Measurements from ENCODE around the gene ASCC2. TPM values are rescaled to one million over a fixed set of nuclear protein-coding genes. Genes with fewer than 3 reads are reported as not detected.

Gene ASCC2
- total and polyA plus RNA-seq, 7 donors, result 15.0 to 51.0 (median 37.7) TPM

DNA sequence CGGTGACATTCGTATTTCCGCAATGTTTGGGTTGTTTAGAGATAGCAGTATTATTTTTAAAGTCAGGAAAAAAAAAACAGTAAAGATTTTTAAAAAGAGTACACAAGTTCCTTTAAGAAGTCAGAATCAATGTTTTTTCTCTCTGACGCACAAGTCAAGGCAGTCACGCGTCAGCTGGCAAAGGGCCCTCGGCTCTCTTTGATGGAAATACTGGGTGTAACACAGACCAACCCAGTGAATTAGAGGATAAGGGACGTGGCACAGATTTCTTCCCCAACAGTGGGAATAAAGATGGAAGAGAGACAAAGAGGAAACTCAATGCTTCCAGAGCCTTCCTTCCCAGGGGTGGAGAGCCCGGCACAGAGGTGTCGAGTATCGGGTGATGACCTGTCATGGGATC is 13.4 kb downstream of the ASCC2 start:
- Histone ChIP-seq H3K36me3 (peaks cover 4 to 84% (median 31%) of the 10 kb centered on the region in 4 donors), H3K27ac (peak overlapping the region in 1 of 4 donors; percentile 35), H3K27me3 (no peaks in the 10 kb centered on the region), H3K9me3 (no peaks in the 10 kb centered on the region), H3K4me1 (peaks cover 0 to 4% (median 0%) of the 10 kb centered on the region in 4 donors), H3K4me3 (no peak overlapping the region)
- 96% methylated on average over 11 of the region's 11 CpGs for WGBS, 2 donors
- DNase-seq, result peak; percentile 72
- TF ChIP-seq POLR2AphosphoS5 (IDR thresholded peaks at IDR 0.05) (no peak), POLR2A (IDR thresholded peaks at IDR 0.05) (no peak), EP300 (IDR thresholded peaks at IDR 0.05) (no peak)
- TF ChIP-seq, protein P1, sequence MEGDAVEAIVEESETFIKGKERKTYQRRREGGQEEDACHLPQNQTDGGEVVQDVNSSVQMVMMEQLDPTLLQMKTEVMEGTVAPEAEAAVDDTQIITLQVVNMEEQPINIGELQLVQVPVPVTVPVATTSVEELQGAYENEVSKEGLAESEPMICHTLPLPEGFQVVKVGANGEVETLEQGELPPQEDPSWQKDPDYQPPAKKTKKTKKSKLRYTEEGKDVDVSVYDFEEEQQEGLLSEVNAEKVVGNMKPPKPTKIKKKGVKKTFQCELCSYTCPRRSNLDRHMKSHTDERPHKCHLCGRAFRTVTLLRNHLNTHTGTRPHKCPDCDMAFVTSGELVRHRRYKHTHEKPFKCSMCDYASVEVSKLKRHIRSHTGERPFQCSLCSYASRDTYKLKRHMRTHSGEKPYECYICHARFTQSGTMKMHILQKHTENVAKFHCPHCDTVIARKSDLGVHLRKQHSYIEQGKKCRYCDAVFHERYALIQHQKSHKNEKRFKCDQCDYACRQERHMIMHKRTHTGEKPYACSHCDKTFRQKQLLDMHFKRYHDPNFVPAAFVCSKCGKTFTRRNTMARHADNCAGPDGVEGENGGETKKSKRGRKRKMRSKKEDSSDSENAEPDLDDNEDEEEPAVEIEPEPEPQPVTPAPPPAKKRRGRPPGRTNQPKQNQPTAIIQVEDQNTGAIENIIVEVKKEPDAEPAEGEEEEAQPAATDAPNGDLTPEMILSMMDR (IDR thresholded peaks at IDR 0.05), result no peak
- intact Hi-C loops (cut with DNase I), result no loop called here

DNA sequence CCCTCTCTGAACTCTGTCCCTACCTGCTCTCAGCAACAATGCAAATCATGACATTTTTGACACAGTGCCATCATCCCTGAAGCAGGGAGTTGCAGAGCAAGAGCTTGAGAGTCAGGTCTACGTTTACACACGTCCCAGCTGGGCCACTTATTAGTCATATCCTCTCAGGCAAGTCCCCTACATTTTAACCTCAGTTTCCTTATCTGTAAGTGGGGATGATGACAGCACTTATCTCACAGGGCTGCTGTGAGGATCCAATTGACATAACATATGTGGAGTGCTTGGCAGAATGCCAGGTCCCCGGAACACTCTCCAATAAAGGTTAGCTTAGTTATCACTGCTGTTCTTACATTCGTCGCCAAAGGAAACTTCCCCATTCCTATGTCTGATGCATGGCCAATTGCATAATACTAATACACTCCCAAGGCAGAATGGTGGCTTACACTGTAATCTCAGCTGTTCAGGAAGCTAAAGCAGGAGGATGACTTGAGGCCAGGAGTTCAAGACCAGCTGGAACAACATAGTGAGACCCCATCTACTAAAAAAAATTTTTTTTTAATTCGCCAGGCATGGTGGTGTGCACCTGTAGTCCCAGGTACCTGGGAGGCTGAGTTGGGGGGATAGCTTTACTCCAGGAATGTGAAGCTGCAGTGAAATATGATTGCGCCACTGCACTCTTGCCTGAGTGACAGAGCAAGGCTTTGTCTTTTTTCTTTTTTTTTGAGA is 16.6 kb downstream of the ASCC2 start:
- no peak overlapping the region for H3K4me3 ChIP-seq
- peak overlapping the region in 1 of 4 donors; percentile 30 for H3K27ac ChIP-seq
- peaks cover 4 to 90% (median 34%) of the 10 kb centered on the region in 4 donors for H3K36me3 ChIP-seq
- no peaks in the 10 kb centered on the region for H3K9me3 ChIP-seq
- WGBS, 2 donors, result 31 to 50% methylated on average over 7 of the region's 7 CpGs
- no peaks in the 10 kb centered on the region for H3K27me3 ChIP-seq
- DNase-seq, result peak; percentile 70
- peaks cover 0 to 4% (median under 1%) of the 10 kb centered on the region in 4 donors for H3K4me1 ChIP-seq
- intact Hi-C loops (cut with DNase I), result no loop called here
- TF ChIP-seq POLR2AphosphoS5 (IDR thresholded peaks at IDR 0.05), result peak in 2 of 4 donors; percentile 15 to 30
- TF ChIP-seq EP300 (IDR thresholded peaks at IDR 0.05), result no peak

DNA sequence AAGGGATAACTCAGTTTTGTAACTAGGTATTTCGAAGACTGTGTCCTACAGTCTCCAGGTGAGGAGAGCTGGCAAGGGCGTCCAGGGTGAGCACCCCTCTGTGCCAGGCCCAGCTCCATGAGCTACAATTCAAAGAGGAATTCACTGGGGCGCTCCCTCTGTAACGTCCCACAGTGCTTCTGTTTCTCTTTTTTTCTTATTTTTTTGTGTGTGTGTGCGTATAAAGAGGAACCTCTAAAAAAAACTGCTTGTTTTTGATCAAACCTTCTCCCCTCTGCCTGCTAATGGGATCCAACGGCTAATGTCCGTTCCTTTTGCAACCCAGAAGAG is 17.1 kb downstream of the ASCC2 start:
- intact Hi-C loops (cut with DNase I), result no loop called here
- peaks cover 0 to 5% (median 2%) of the 10 kb centered on the region in 4 donors for H3K4me1 ChIP-seq
- no peaks in the 10 kb centered on the region for H3K9me3 ChIP-seq
- DNase-seq, result no peak
- peak overlapping the region in 1 of 4 donors; percentile 30 for H3K27ac ChIP-seq
- H3K27me3 ChIP-seq, result no peaks in the 10 kb centered on the region
- no peak overlapping the region for H3K4me3 ChIP-seq
- H3K36me3 ChIP-seq, result peaks cover 4 to 93% (median 34%) of the 10 kb centered on the region in 4 donors
- 63 to 78% methylated on average over 7 of the region's 7 CpGs for WGBS, 2 donors
- no peak for TF ChIP-seq EP300 (IDR thresholded peaks at IDR 0.05)
- no peak for TF ChIP-seq POLR2AphosphoS5 (IDR thresholded peaks at IDR 0.05)
- no peak for TF ChIP-seq POLR2A (IDR thresholded peaks at IDR 0.05)
- TF ChIP-seq, protein P1 (IDR thresholded peaks at IDR 0.05), result no peak

DNA sequence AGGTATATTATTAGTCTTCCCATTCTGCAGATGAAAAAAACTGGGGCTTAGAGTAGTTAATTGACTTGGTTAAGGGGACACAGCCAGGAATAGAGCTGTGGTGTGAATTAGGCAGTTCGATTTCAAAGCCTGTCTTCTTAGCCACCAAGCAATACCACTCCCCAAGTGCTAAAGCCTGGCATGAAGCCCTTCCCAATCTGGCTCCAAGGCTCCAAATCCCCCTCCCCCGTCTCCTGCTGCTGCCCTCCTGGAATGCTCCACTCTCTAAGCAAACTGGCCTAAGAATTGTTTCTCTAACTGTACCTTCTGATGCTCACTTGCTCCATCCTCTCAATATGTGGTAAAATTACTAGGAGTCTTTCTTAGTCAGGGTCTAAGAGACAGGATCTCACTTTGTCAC is 18.6 kb downstream of the ASCC2 start:
- Histone ChIP-seq H3K27me3 (no peaks in the 10 kb centered on the region), H3K9me3 (no peaks in the 10 kb centered on the region), H3K4me1 (peaks cover 0 to 9% (median 2%) of the 10 kb centered on the region in 4 donors), H3K4me3 (no peak overlapping the region), H3K27ac (no peak overlapping the region), H3K36me3 (peaks cover 4 to 93% (median 31%) of the 10 kb centered on the region in 4 donors)
- intact Hi-C loops (cut with DNase I), result no loop called here
- TF ChIP-seq EP300 (IDR thresholded peaks at IDR 0.05) (no peak), POLR2A (IDR thresholded peaks at IDR 0.05) (no peak), POLR2AphosphoS5 (IDR thresholded peaks at IDR 0.05) (no peak)
- TF ChIP-seq, protein P1 (IDR thresholded peaks at IDR 0.05), result no peak
- 77 to 93% methylated on average over 2 of the region's 2 CpGs for WGBS, 2 donors
- DNase-seq, result no peak

DNA sequence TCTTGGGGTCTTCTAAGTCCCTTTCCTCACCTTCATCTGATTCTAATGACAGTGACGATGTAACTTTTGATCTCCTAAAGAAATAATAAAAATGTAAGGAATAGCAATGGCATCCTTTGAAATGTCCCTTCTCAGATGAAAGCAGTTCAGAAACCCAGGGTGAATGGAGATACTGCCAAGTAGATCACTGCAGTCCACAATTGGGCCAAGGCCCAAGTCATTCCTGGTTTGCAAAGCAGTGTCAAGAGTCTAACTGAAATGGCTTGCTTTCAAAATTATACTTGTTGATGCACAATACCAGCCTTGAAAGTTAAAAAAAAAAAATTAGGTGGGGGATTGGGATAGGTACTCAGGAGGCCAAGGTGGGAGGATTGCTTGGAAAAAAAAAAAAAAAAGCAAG is 20.4 kb downstream of the ASCC2 start:
- Histone ChIP-seq H3K27me3 (no peaks in the 10 kb centered on the region), H3K27ac (no peak overlapping the region), H3K4me1 (peaks cover 0 to 9% (median 2%) of the 10 kb centered on the region in 4 donors), H3K9me3 (no peaks in the 10 kb centered on the region), H3K36me3 (peaks cover 7 to 93% (median 31%) of the 10 kb centered on the region in 4 donors), H3K4me3 (no peak overlapping the region)
- intact Hi-C loops (cut with DNase I), result no loop called here
- WGBS, 2 donors, result 95 to 97% methylated on average over 1 of the region's 1 CpG
- DNase-seq, result no peak
- TF ChIP-seq, protein P1 (IDR thresholded peaks at IDR 0.05), result no peak
- TF ChIP-seq POLR2AphosphoS5 (IDR thresholded peaks at IDR 0.05) (no peak), EP300 (IDR thresholded peaks at IDR 0.05) (no peak), POLR2A (IDR thresholded peaks at IDR 0.05) (no peak)
